GM18870 (cell line): ENCODE measurements around the gene CSTF3.
A peak's percentile ranks its signal among the peaks of the same experiment; 100 is the strongest.
"Not testable (repeated sequence)": the region's sequence is repeated elsewhere in the genome, so short reads cannot be mapped to it uniquely, and the experiment has no call there.

Experiments
- ATAC-seq: cut with Tn5 transposase; IDR thresholded peaks from one replicate; pipeline ENCODE4 v1.9.1; 2021; ENCODE audit warnings: moderate library complexity; ENCODE audit not compliant: unreplicated experiment

CSTF3 gene

DNA sequence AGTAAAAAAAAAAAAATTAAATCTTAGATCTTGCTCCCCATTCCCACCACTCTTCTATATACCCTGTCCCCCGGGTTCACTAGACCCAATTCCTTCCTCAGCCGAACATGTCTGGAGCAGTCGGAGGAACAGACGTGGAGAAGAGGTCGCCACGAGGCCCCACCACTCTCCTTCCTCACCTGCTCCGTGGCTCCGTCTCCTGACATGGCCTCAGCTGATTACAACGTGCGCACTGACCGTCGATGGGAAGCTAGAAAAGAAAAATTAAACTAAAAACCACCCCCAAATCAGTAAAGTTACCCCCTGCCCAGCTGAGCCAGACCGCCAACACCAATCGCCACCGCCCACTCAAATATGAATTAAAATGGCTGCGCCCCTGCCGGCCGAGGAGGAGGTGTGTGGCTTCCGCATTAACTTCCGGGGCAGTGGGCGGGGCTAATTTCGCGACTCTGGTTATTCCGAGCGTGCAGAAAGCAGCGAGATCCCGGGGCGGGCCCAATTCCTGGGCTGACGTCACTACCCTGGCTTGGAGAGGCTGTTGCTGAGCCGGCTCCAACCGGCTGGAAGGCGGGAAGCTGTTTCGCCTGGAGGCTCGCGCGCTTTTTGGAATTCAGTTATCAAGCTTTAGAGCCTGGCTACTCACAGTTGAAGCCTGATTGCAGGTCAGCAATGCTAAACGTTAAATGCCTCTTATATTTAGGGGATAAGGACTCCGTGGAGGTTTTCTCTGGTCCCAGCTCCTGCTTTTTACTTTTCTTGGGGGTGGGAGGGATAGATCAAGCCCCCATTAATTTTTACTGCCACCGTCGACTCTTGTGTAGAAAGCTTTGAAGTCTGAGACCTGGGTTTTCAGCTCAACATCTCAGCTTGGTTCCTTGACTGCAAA is at the start of gene CSTF3:
TSS of gene CSTF3 (minus strand) at position 361 of the 886 bp plus-strand sequence. CDS start at position 206, 155 bp downstream.
- peak; percentile 83 for ATAC-seq

DNA sequence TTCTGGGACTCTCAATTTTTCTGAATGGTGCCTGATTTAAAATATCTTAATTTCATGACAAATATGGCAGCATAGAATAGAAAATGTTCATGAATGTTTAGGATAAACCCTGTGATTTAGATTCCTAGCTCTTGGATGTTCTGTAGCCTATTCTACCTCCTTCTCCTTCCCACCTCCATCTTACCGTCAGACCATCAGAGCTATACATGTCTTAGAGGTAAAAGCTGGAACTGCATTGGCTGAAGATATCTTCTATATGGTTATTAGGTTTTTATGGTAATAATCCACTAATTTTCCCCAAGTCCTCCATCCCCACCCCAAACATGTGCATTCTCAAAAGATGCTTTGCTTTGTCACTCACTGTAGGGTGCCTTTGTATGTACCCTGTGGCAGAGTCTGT is 46.9 kb upstream of the CSTF3 start:
- no peak for ATAC-seq

GRCh38 chr11:33207408-33207985 is 46.2 kb upstream of the CSTF3 start:
- no peak for ATAC-seq

GRCh38 chr11:33197915-33198727 is 36.8 kb upstream of the CSTF3 start:
- ATAC-seq, result no peak

DNA sequence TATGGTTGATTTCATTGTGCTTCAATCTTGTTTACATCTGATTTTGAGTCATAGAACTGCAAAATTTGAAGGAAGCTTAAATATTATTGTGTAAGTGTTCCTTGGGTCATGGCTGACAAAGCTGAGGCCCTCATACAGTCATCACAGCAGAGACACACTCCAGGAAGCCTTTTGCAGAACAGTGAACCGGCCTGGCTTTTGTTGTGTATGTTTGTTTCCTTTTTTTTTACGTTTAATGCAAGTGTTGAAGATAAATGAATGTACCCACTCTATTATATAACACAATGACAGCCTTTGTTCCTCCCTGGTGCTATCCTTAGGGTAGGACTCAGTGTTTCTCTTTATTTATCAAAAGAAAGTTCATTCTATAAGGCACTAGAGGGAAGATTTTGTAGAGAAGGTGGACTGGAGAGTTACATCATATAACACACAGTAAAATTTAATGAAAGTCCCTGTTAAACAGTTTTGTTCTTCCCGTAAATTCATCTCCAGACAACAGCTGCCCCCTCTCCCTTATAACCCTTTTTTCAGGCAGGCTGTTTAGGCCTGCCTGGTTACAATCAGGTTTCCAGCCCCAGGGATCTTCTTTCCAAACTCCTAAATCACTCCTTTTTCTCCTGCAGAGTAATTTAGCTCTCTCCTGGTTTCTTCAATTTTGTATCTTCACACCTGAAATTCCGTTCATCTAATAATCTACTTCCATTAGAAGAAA is 34.3 kb upstream of the CSTF3 start:
- no peak for ATAC-seq

GRCh38 chr11:33194455-33194854 is 33.2 kb upstream of the CSTF3 start:
- no peak for ATAC-seq

DNA sequence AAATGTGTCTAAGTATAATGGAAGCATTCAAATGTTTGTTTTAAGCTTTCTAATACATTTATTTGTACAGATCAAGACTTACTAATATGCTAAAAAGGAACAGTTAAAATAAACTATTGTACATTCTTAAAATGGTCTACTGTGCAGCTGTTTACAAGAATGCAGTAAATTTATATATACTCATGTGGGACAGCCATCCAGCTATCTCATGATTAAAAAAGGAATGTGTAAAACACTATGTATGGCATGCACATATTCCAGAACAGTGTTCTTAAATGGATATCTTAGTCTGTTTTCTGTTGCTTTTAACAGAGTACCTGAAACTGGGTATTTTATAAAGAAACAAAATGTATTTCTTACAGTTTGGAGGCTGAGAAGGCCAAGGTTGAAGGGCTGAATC is 30.2 kb upstream of the CSTF3 start:
- ATAC-seq, result no peak

DNA sequence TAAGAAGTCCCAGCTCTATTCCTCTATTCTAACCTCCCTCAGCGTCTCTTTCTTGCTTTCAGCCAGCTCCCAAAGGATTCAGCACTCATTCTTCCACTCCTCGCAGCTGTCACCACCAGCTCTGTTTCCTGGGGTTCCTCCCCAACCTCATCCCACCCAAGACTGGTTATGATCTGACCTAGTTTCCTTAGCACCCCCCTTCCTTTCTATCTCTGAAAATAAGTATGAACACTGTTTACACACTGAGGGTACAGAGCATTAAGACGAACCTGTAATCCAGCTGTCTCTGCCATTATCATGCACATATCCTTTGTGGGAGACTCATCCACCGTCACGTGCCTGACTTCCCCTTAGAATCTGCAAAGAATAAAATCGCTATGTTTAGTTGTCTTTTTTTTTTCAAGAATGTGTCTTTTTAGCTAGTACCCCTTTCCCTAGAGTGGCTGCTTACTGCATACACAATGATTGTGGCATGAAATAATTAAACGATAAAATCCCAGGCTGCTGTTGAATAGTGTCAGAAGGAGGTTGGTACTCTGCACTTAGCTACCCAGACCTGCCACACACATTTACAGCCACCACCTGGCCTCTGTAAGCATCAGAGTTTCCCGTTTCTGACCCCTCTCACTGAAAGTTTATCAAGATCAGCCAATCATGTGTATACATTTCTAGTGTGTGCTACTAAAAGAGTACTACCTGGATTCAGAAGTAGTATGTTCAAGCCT is 26.9 kb upstream of the CSTF3 start:
- ATAC-seq, result no peak

DNA sequence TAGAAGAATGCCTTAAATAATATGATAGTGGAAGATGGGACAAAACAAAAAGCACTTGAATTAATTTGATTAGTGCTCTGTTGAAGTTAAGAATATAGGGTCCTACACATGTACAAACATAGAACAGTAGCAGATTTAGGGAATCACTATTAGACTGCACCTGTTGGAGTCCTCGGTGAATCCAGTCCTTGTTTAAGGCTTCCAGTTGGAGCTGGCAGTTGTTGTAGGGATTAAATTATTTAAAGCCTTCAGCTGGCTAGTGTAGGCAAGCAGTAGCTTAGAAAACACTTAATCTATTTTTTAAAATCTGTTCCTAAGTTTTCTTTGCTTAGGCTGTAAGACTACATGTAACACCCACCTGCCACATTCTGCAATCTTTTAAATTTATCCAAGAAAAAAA is 24.5 kb upstream of the CSTF3 start:
- no peak for ATAC-seq

DNA sequence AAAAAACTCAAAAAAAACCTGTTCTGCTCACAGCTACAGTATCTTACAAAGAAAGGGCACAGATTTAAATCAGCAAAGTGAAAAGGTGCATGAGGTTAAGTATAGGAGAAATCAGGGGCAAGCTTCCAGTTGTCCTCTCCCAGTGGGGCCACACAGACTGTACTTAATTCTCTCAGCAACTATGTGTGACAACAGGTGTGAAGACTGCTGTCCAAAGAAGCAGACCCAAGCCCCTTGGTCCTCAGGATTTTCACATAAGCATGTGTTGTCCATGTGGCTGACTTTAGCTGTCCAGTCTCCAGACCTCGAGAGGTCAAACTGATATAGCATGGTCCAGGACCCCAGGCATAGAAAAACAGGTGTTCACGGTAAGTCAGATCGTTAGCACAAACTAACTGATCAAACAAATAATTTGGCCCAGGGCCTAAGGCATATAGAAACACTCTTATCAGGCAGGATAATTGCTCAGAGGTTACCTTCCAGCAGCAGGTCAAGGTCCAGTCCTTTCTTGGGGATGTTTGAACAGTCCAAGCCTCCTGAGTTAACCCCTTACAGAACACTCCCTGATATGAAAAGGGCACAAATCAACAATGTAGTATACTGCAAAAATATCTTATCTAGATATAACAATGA is 21.1 kb upstream of the CSTF3 start:
- no peak for ATAC-seq

DNA sequence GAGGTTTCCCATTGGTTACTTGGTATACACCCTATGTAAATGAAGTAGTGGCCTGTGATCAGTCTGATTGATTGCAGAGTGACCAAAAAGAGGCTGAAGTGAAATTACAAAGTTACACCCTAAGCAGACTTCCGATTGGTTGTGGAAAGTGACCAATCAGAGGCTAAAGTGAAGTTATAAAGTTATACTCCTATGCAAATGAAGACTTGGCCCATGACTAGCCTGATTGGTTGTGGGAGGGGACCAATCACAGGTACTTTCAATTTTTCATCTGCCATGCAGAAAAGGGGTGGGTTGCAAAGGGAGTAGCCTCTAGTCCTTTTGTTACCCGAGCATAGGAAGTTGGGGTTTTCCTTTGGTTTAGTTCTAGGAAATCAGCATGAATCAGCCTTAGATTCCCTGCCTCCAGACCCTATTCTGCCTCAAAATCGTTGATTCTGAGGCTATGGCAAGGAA is 18.1 kb upstream of the CSTF3 start:
- no peak for ATAC-seq

DNA sequence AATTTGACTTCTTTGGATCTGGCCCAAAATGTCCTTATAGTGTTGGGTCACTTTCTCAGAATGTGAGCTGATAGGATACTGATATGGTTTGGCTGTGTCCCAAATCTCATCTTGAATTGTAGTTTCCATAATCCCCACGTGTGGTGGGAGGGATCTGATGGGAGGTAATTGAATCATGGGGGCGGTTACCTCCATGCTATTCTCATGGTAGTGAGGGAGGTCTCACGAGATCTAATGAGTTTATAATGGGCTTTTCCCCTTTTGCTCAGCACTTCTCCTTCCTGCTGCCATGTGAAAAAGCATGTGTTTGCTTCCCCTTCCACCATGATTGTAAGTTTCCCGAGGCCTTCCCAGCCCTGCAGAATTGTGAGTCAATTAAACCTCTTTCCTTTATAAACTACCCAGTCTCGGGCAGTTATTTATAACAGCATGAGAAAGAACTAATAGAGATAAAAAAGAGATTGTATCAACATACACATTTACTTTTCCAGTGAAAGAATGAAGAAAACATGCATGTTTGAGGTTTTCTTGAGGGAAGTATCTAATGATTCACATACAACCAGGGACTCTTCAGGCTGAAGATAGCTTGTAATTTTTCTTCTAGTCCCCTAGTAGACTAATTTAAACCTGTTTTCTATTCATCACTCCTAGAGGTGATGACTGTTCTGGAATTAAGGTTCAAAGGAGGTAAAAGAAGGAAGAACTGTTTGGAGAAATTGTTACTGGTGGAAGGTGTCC is 17.3 kb upstream of the CSTF3 start:
- no peak for ATAC-seq

- no peak for ATAC-seq
Measured at GRCh38 chr11:33177676-33178336, 16.5 kb upstream of the CSTF3 start.

DNA sequence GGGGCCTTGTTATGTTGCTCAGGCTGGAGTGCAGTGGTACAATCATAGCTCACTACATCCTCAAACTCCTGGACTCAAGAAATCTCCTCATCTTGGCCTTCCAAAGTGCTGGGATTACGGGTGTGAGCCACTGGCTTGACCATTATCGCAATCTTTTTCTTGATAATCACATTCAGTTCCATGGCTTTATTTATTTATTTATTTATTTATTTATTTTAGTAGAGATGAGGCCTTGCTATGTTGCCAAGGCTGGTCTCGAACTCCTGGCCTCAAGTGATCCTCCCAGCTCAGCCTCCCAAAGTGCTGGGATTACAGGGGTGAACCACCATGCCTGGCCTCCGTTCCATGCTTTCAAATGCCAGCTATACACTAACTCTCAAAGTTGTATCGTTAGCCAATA is 15.5 kb upstream of the CSTF3 start:
- not testable (repeated sequence) for ATAC-seq

- no peak for ATAC-seq
Measured at GRCh38 chr11:33172996-33173395, 11.7 kb upstream of the CSTF3 start.

- ATAC-seq, result no peak
Measured at GRCh38 chr11:33172345-33172744, 11.1 kb upstream of the CSTF3 start.

DNA sequence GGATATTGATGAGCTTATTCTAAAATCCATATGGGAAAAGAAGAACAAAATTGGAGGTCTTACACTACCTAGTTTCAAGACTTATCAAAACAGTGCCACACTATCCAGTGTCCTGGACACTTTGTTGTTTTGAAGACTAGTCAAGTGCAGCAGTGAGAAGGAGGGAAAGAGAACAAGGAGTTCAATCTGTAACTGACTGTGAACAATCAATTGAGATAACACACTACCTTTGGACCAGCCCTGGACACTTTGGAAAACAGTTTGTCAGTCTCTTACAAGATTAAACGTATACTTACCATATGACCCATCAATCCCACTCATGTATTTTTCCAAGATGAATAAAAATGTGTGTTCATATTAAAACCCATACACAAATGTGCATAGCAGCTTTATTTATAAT is 10.0 kb upstream of the CSTF3 start:
- no peak for ATAC-seq

GRCh38 chr11:33168709-33169200 is 7.5 kb upstream of the CSTF3 start:
- no peak for ATAC-seq
